WTC11 (cell line): ENCODE measurements around the gene SLC9A6. TPM values are rescaled to one million over a fixed set of nuclear protein-coding genes. Genes with fewer than 3 reads are reported as not detected.

Source experiments
- ATAC-seq: fragments of 200-7000 bp; cut with Tn5 transposase; 2 replicates; pipeline ENCODE4 v1.10.0; 2021; ENCODE audit warnings: mild to moderate bottlenecking, moderate library complexity
- CTCF ChIA-PET: fragments of 300-600 bp; sonication (Branson Sonifier 250); formaldehyde crosslinking; loops from one replicate; lab custom pipeline; 2021; ENCODE audit warnings: antibody characterized with exemption; lab: Charles Lee
- POLR2A ChIA-PET: fragments of 350-600 bp; sonication (Branson Sonifier 250); formaldehyde crosslinking; loops from one replicate; lab custom pipeline; 2021; ENCODE audit warnings: antibody characterized with exemption; lab: Charles Lee
- DNase-seq: peaks from one replicate; pipeline ENCODE4 v3.0.0; 2021; ENCODE audit warnings: low spot score
- H3K27ac Mint-ChIP-seq: 2 replicates; pipeline ENCODE4 v1.8.0; 2021; ENCODE audit warnings: mixed read lengths
- H3K27me3 Mint-ChIP-seq: 2 replicates; pipeline ENCODE4 v1.8.0; 2021; ENCODE audit warnings: low read depth, mild to moderate bottlenecking, moderate library complexity, mixed read lengths
- H3K36me3 Mint-ChIP-seq: 2 replicates; pipeline ENCODE4 v1.8.0; 2021; ENCODE audit warnings: mixed read lengths
- H3K4me1 Mint-ChIP-seq: 2 replicates; pipeline ENCODE4 v1.8.0; 2022; ENCODE audit warnings: mixed read lengths
- H3K4me3 Mint-ChIP-seq: 2 replicates; pipeline ENCODE4 v1.8.0; 2021; ENCODE audit warnings: mild to moderate bottlenecking, moderate library complexity, mixed read lengths
- H3K9me3 Mint-ChIP-seq: 2 replicates; pipeline ENCODE4 v1.8.0; 2021; ENCODE audit warnings: mixed read lengths
- AFF4 ChIP-seq: sonication (generic); formaldehyde crosslinking; IDR thresholded peaks from 2 replicates; pipeline ENCODE4 v1.8.1; 2023; ENCODE audit warnings: mild to moderate bottlenecking, missing genetic modification reagents, borderline replicate concordance
- ARID4B ChIP-seq: sonication (generic); formaldehyde crosslinking; IDR thresholded peaks from 2 replicates; pipeline ENCODE4 v1.8.0; 2023; ENCODE audit warnings: missing genetic modification reagents, mild to moderate bottlenecking, borderline replicate concordance
- ATF6 ChIP-seq: sonication (generic); formaldehyde crosslinking; IDR thresholded peaks from 2 replicates; pipeline ENCODE4 v1.8.1; 2023; ENCODE audit warnings: mild to moderate bottlenecking, missing genetic modification reagents
- EMX1 ChIP-seq: fragments of 250-450 bp; sonication (Bioruptor Pico); IDR thresholded peaks from 2 replicates; pipeline ENCODE4 v1.8.0; 2021; ENCODE audit warnings: mild to moderate bottlenecking
- FOXP4 ChIP-seq: sonication (generic); formaldehyde crosslinking; IDR thresholded peaks from 2 replicates; pipeline ENCODE4 v1.8.0; 2022; ENCODE audit warnings: mild to moderate bottlenecking, missing genetic modification reagents
- IRF2 ChIP-seq: sonication (generic); formaldehyde crosslinking; IDR thresholded peaks from 2 replicates; pipeline ENCODE4 v1.8.0; 2022; ENCODE audit warnings: low read depth, missing genetic modification reagents, borderline replicate concordance
- USF2 ChIP-seq: sonication (generic); formaldehyde crosslinking; IDR thresholded peaks from 2 replicates; pipeline ENCODE4 v1.8.1; 2023; ENCODE audit warnings: mild to moderate bottlenecking, missing genetic modification reagents, moderate library complexity
- ZBTB43 ChIP-seq: sonication (generic); formaldehyde crosslinking; IDR thresholded peaks from 2 replicates; pipeline ENCODE4 v1.8.1; 2023; ENCODE audit warnings: mild to moderate bottlenecking, missing genetic modification reagents
- total RNA-seq: library from RNA; stranded (reverse); gene quantifications from 3 replicates; pipeline ENCODE4 v1.2.3, GENCODE V29; 2021

SLC9A6 gene
- total RNA-seq, 1 experiment from 2014 or later = 9.6 TPM

DNA sequence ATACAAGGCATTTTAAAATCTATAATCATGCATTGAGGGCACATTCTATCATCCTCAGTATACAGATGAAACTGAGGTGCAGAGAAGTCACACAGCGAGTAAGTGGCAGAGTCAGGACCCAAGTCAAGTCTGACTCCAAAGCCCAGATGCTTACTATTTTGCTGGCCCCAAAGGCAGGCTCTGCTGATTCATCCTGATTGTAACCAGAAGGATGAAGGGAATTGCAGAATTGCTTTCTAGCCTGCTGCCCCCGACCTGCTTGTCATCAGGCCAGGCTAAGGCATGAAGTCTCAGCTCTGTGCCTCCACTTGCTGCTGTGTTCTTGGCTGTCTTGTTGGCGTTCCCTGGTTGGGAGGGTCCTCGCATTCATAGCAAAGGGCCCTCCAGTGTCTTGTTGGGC lies 62.7 kb downstream of the SLC9A6 start (continued):
- no peak for TF ChIP-seq FOXP4 (CRISPR knock-in tag)
- no peak for TF ChIP-seq ZBTB43 (CRISPR knock-in tag)

DNA sequence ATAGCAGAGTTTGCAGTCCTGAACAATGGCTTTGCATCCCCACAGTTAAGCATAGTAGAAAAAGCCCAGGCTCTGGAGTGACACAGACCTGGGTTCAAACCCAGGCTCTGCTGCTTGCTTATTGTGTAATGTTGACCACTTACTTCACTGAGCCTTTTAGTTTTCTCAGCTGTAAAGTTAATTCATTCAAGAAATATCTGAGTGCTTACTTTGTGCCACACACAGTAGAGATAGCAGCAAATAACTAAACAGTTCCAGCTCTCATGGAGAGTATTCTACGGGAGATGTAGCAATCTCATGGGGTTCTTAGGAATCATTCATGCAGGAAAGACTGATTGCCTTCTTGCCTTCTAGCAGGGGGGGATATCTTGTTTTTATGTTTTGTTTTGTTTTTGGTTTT lies 63.2 kb downstream of the SLC9A6 start:
- no peaks in the 10 kb centered on the region for H3K27me3 Mint-ChIP-seq
- no peaks in the 10 kb centered on the region for H3K36me3 Mint-ChIP-seq
- no peak overlapping the region for H3K4me3 Mint-ChIP-seq
- no peak for ATAC-seq
- TF ChIP-seq USF2 (CRISPR knock-in tag) = no peak
- no peak for TF ChIP-seq ARID4B (CRISPR knock-in tag)
- no peak for TF ChIP-seq EMX1 (CRISPR knock-in tag)
- no peak for TF ChIP-seq IRF2 (CRISPR knock-in tag)
- no peak for TF ChIP-seq ATF6 (CRISPR knock-in tag)
- TF ChIP-seq AFF4 (CRISPR knock-in tag) = no peak
- POLR2A ChIA-PET = no interaction called here
- no peak overlapping the region for H3K27ac Mint-ChIP-seq
- no peaks in the 10 kb centered on the region for H3K9me3 Mint-ChIP-seq
- DNase-seq = no peak
- CTCF ChIA-PET = no interaction called here
- peaks cover 5% of the 10 kb centered on the region; the same call in 1 of the 2 replicates for H3K4me1 Mint-ChIP-seq
